NCI-H510A (cell line): ENCODE measurements around the gene FBXL15.

Source experiments
- DNase-seq: peaks from one replicate; lab custom pipeline; 2025; lab: John Stamatoyannopoulos, UW

Gene FBXL15, protein sequence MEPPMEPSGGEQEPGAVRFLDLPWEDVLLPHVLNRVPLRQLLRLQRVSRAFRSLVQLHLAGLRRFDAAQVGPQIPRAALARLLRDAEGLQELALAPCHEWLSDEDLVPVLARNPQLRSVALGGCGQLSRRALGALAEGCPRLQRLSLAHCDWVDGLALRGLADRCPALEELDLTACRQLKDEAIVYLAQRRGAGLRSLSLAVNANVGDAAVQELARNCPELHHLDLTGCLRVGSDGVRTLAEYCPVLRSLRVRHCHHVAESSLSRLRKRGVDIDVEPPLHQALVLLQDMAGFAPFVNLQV

GRCh38 chr10:102420714-102421506 lies at the start of gene FBXL15:
TSS of gene FBXL15 (plus strand) at chr10:102420836. CDS start at chr10:102421130, 294 bp downstream.
- DNase-seq = peak; percentile 97

- no peak for DNase-seq
Observed at GRCh38 chr10:102371295-102371694, 49.3 kb upstream of the FBXL15 start.

GRCh38 chr10:102375250-102375649 lies 45.4 kb upstream of the FBXL15 start:
- DNase-seq = peak; percentile 47

GRCh38 chr10:102375867-102376266 lies 44.8 kb upstream of the FBXL15 start:
- DNase-seq = no peak

- DNase-seq = no peak
Observed at GRCh38 chr10:102376901-102377300, 43.7 kb upstream of the FBXL15 start.

DNA sequence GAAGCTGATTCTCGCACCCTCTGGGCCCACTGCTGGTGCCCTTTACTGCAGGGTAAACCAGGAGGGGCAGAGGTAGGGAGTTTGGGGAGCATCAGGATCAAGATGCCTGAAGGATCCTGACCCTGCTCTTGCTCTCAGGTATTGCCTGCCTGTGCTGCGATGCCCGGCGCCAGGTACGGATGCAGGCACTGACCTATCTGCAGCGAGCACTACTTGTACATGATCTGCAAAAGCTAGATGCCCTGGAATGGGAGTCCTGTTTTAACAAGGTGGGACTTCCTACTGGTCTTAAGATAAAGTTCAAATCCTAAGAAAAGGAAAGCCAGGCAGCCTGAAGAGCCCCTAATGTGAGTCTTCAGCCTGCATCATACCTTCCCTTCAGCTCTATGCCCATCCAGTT lies 41.3 kb upstream of the FBXL15 start:
- no peak for DNase-seq

DNA sequence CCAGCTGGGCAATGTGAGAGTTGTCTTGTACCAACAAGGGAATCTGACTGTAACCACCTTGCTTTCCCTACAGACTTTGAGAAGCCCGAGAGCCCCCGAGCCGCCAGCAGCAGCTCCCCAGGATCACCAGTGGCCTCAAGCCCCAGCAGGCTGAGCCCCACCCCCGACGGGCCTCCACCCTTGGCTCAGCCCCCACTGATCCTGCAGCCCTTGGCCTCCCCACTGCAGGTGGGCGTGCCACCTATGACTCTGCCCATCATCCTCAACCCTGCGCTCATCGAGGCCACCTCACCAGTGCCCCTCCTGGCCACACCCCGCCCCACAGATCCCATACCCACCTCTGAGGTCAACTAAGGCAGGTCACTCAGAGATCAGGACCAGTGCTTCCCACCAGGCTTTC lies 38.7 kb upstream of the FBXL15 start:
- DNase-seq = no peak

- no peak for DNase-seq
Observed at GRCh38 chr10:102382871-102383270, 37.8 kb upstream of the FBXL15 start.

DNA sequence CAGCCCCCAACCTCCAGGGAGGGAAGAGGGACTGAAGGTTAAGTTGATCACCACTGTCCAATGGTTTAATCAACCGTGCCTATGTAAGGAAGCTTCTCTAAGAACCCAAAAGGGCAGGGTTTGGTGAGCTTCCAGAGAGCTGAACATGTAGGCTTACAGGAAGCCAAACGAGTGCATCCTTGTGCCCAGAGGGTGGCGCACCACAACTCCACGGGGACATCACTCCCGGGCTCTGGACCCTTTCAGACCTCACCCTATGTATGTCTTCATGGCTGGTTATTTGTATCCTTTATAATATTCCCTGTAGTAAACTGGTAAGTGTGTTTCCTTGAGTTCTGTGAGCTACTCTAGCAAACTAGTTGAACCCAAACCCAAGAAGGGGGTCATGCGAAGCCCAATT lies 36.6 kb upstream of the FBXL15 start:
- DNase-seq = peak; percentile 27

DNA sequence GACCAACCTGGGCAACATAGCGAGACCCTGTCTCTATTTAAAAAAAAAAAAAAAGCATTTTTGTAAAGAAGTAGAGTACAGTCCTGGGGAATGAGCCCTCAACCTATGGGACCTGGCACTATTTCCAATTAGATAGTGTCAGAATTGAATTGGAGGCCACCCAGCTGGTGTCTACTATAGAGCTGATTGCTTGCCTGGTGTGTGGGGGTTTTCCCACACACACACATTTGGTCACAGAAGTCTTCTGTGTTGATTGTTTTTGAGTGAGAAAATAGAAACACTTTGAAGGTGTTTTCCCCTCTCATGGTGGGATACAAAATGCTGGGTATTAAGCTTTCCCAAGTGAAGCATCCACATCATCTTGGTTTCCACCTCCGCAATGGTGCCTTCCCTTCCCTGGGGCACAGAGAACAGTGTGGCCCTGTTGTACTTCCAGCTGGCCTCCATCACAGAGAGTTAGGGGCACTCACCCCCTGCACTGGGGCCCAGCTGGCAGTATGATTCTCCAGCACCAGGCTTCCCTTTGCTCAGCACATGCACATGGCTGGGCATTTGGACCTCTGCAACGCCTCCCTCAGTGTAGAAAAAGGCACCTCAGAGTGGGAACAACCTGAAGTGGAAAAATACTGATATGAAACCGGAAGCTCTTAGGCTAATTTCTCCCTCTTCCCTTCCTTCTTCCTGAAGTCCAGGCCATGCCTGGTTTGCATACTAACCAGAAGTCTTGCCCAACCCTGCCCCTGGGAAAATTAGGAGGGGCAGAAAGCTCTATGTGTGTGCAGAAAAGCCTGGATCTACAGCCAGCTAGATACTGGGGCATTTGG lies 35.8 kb upstream of the FBXL15 start:
- DNase-seq = no peak

DNA sequence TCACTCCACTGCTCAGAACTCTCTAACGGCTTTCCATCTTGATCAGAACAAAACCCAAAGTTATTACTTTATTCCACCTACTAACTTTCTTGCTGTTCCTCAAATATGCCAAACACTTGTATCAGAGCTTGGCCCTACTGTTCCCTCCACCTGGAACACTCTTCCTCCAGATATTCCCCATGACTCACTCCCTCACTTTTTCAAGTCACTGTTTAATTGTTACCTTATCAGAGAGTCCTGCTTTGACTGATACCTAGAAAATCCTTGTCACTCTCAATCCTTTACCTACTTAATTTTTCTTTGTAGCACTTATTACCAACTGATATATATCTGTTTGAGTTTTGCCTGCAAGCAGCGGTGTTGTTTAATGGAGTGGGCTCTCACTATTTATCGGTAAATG lies 30.7 kb upstream of the FBXL15 start:
- no peak for DNase-seq

GRCh38 chr10:102392306-102392705 lies 28.3 kb upstream of the FBXL15 start:
- no peak for DNase-seq

DNA sequence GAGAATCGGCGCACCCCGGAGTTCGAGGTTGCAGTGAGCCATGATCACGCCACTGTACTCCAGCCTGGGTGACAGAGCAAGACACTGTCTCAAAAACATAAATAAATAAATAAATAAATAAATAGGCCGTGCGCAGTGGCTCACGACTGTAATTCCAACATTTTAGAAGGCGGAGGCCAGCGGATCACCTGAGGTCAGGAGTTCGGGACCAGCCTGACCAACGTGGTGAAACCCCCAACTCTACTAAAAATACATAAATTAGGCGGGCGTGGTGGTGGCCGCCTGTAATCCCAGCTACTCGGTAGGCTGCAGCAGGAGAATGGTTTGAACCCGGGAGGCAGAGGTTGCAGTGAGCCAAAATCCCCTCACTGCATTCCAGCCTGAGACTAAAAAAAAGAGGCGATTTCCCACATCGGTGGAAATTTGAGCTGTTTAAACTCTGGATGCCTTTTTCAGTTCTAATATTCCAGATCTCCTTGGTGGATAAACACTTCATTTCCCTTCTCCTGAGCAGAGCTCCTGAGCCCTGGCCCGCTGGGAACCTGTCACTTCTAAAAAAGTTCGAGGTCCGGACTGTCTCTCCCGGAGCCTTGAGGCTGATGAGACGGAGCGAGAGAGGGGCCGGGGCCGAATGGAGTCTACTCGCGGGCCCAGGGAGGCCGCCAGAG lies 27.1 kb upstream of the FBXL15 start:
- no peak for DNase-seq

- DNase-seq = peak; percentile 76
Observed at GRCh38 chr10:102394079-102394800, 26.4 kb upstream of the FBXL15 start.

- no peak for DNase-seq
Observed at GRCh38 chr10:102394801-102395399, 25.7 kb upstream of the FBXL15 start.

- peak; percentile 41 for DNase-seq
Observed at GRCh38 chr10:102395400-102396316, 25.0 kb upstream of the FBXL15 start, which contains the start of gene NFKB2. TSS of gene NFKB2 (plus strand) at chr10:102395705. CDS start at chr10:102395960, 255 bp downstream.

- DNase-seq = no peak
Observed at GRCh38 chr10:102396317-102396650, 24.4 kb upstream of the FBXL15 start.

DNA sequence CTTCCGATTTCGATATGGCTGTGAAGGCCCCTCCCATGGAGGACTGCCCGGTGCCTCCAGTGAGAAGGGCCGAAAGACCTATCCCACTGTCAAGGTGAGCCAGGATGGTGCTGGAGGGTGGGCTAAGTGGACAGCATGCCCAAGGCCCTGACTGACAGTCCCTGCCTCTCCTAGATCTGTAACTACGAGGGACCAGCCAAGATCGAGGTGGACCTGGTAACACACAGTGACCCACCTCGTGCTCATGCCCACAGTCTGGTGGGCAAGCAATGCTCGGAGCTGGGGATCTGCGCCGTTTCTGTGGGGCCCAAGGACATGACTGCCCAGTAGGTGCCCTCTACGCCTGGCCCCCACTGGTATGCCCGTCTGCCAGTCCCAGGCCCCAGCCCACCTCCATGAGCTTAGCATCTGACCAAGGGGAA lies 23.9 kb upstream of the FBXL15 start:
- no peak for DNase-seq

DNA sequence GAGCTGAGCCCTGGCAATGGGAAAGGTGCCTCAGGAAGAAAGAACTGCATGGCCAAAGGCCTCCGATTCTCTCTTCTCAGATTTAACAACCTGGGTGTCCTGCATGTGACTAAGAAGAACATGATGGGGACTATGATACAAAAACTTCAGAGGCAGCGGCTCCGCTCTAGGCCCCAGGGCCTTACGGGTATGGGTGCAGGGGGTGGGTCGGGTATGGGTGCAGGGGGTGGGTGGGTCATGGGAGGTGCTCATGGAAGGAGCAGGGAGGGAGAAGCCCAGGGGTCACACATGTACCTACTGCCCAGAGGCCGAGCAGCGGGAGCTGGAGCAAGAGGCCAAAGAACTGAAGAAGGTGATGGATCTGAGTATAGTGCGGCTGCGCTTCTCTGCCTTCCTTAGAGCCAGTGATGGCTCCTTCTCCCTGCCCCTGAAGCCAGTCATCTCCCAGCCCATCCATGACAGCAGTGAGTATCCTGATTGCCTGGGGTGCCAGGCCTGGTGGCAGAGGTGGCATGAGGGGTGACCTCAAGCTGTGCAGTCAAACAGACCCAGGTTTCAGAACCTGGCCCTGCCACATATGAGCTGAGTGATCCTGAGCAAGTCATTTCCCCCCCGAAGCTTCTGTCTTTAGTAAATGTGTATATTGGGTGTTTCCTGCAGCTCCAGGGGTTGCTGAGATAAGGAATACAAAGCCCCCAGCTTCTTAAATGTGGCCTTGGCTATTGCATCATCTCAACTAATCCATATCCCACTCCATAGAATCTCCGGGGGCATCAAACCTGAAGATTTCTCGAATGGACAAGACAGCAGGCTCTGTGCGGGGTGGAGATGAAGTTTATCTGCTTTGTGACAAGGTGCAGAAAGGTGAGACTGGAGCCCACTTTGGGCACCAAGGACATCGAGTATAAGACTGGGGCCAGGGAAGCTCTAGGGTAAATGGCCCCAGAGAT lies 23.1 kb upstream of the FBXL15 start:
- DNase-seq = no peak
